Lower leg skin (tissue), 3 donors: Measurements from ENCODE around the gene THSD8.

Experiments used
- CTCF ChIP-seq, 3 donors: fragments of 450-650 bp; IDR thresholded peaks; one replicate each; pipeline ENCODE4 v1.5.1; 2016; ENCODE audit warnings: antibody characterized with exemption in 3 of 3, mild to moderate bottlenecking in 3 of 3, moderate library complexity in 2 of 3
- POLR2A ChIP-seq, 2 donors: fragments of 450-650 bp; IDR thresholded peaks; one replicate each; pipeline ENCODE4 v1.6.1; 2016 to 2017; ENCODE audit warnings: antibody characterized with exemption in 2 of 2, mild to moderate bottlenecking in 1 of 2, moderate library complexity in 1 of 2

GRCh38 chr19:12800923-12801465 lies 875 bp upstream of the THSD8 start:
- TF ChIP-seq CTCF (IDR thresholded peaks at IDR 0.05) (no peak), POLR2A (IDR thresholded peaks at IDR 0.05) (no peak)
